HG03095 (cell line): ENCODE data around the gene SEC62.

Experiments used
- ATAC-seq: cut with Tn5 transposase; IDR thresholded peaks from one replicate; pipeline ENCODE4 v1.9.1; 2021; ENCODE audit warnings: moderate library complexity; ENCODE audit not compliant: unreplicated experiment

Gene SEC62, protein sequence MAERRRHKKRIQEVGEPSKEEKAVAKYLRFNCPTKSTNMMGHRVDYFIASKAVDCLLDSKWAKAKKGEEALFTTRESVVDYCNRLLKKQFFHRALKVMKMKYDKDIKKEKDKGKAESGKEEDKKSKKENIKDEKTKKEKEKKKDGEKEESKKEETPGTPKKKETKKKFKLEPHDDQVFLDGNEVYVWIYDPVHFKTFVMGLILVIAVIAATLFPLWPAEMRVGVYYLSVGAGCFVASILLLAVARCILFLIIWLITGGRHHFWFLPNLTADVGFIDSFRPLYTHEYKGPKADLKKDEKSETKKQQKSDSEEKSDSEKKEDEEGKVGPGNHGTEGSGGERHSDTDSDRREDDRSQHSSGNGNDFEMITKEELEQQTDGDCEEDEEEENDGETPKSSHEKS

DNA sequence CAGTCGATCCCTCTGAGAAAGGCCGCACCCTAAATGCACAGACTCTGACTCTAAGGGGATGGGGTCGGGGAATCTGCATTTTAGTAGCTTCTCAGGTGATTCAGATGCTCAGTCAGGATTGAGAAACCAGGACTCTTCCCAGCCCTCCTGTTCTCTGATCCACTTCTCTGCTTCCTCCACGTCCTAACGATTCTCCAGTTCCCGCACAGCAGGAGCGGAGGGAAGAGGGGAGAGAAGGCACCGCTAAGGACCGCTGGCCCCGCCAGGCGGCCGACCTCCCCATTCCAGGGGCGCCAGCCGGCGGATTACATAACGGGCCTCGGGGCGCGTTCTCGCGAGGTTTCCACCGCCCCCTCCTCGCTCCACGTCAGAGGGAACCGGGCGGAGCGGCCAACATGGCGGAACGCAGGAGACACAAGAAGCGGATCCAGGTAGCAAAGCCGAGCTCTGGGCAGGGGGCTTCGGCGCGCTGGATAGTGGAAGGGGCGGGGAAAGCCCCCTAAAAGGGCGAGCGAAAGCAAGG lies at the start of gene SEC62:
Gene SEC62, plus strand, starts transcription at position 380 of the 523 bp plus-strand sequence. Its CDS starts 16 bp downstream, at position 396.
- ATAC-seq: peak; percentile 89

DNA sequence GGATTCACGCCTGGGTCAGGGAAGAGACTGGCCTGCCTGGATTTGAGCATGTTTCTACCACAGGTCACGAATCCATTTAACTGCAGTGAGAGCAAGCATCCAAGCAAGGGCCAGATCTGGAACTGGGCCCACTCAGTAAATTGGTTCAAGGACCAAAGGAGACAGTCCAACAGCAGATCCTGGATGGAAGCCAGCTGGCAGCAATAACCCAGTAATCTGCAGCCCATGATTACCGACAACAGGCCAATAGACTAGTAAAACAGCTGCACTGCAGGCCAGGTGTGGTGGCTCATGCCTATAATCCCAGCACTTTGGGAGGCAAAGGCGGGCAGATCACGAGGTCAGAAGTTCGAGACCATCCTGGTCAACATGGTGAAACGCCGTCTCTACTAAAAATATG lies 43.4 kb upstream of the SEC62 start:
- no peak for ATAC-seq

DNA sequence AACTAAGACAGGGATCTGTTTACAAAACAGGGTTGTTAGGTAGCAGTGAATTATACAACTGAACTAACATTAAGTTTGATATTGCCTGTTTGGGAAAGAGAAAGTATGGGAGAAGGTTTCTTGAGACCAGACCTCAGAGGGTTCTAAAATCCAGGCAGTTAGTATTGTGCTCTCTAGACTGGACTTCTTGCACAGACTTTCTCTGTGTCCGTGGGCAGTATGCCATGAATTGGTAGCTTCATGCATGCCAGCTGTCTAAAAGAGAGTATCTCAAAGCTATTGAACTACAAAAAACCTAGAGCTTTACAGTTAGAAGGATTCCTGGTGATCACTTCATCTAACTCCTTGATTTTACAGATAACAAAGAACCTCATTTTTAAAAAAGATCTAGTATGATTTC lies 42.8 kb upstream of the SEC62 start:
- ATAC-seq: no peak

DNA sequence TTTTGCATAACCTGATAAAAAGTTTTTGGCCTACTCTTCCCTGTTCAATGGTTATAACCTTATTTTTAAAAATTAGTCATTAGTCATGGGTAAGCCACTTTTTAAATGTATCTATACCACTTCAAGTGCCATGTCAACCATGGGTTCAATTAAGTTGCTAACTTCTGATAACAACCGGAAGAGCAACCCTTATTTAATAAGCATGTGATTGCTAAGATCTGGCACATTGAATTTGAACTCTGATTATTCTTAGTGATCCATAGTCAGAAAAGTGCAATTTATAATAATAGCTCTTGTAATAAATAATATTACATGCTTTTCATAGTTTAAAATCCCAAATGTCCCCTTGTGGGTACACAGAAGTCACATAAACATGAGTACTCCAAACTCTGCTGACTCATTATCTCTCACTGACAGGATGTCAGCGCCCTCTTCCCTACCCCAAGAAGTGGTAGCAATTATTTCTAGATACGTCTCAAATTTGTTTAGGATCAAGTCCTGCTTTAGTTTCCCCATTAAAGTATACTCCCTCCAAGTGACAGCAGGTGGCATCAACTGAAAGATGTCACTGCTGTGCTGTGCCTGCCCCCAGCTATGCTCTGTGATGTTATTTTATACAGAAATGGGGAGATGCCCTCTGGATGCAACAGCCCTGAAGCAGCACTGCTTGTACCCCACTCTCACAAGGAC lies 36.6 kb upstream of the SEC62 start:
- ATAC-seq: no peak

DNA sequence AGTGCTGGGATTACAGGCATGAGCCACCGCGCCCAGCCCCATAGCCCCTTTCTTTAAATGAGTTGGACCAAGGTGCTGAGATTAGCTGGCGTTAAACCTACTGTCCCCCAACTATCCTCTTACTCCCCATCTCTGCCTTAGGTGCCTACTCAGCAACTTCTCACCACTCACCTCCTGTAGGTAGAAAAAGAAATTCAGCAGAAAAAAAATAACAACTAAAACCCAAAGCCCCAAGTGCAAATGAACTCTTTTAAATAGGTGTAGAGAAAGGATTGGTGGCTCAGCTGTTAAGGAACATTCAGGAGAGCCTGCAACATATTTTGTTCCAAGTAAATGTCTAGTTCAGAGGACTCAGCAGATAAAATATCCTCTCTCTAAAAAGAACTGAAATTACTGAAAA lies 35.8 kb upstream of the SEC62 start:
- ATAC-seq: no peak

DNA sequence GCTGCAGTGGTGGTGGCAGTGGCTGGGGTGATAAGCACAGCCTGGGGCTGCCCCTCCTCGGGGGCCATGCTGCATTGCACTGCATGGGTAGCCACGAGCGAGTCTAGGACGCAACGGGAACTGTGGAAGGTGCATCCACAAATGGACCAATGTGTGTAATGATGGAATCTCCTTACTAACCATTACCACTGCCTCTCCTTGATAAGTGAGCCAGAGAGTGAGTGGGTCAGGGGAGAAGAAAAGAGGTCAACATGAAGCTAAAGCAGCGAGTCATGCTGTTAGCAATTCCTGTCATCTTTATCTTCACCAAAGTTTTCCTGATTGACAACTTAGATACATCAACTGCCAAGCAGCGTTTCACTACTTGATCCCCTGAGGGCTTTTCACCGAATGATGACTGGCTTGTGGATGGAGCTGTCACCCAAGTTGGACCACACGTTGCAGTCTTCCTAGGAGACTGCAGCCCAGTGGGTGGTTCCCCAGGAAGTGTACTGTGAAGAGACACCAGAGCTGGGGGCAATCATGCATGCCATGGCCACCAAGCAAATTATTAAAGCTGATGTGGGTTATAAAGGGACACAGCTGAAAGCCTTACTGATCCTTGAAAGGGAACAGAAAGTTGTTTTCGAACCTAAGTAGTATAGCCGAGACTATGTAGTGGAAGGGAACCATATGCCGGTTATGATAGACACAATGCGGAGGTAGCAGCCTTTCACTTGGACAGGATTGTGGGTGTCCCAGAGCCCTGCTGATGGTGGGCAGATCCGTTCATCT lies 34.7 kb upstream of the SEC62 start:
- peak; percentile 95 for ATAC-seq

DNA sequence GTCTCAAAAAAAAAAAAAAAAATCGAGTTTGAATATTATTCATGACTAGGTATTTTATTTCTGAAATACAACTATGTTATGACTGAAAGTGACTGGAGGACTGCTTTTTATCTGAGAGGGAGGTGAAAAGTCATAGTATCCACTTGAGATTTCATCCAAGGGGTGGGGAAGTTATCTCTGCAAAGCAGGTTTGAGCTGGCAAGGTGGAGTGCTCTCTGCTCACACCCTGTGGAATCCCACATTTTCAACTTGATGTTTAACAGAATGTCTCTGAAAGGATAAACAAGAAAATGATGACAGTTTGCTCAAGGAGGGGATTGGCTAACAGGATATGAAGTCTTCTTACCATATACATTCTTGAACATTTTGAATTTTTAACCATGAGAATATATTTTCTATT lies 27.3 kb upstream of the SEC62 start:
- ATAC-seq: no peak

DNA sequence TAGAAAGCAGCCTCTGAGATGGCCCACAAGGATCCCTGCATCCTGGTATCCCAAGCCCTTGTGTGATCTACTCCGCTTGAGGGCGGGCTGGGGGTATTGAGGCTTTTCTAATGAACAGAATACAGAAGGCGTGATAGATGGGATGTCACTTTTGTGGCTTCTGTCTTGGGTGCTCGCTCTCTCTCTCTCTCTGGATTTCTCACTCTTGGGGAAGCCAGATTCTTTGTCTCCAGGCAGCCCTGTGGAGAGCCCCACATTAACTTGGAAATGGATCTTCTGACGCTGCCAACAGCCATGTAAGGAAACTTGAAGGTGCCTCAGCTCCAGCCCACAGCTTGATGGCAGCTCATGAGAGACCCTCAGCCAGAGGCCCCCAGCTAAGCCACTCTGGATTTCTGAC lies 26.9 kb upstream of the SEC62 start:
- no peak for ATAC-seq

DNA sequence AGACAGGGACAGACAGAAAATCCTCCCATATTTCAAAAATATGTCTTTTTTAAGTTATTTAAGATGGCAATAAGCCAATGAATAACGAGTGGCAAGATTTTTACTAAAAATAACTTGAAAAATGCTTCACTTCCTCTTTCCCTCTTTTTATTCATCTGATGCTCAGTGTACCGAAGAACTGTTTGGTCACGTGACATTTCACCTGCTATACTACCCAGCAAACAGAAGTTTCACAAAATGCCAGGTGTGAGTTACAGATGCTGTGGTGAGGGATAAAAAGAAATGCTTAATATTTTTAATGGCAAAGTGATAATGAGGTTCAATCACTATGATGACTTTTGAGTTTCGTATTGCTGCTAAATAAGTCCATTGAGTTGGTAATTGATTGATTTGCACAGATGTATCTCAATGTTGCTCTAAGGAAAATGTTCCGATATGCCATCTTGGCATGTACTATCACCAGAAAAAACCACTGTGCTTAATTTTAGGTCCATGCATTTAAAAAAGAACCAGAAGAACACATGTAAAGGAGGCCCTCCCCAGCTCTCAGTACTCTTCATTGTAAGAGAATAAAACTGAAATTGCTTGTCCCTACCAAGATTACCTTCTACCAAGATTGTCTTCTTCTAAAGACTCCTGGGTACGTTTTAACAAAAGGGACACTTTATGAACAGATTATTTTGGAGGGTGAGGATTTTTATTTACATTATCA lies 26.0 kb upstream of the SEC62 start:
- ATAC-seq: peak; percentile 68

DNA sequence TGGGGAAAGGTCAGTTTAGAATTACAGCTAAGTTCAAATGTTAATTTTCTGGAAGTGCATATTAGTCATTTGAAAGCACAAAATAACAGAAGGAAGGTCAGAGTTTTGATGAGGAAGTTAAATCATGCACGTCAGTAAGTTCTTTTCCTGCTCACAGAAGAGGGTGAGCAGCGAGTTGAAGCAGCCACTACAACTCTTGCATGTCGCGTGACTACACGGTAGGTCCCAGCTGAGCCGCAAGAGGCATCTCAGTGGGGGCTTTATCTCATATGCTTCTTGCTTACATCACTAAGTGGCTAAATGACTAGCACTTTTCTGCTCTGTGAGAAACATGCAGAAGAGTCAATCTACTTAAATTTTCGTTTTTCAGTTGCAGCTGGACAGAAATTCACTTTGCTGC lies 21.3 kb upstream of the SEC62 start:
- ATAC-seq: peak; percentile 85

DNA sequence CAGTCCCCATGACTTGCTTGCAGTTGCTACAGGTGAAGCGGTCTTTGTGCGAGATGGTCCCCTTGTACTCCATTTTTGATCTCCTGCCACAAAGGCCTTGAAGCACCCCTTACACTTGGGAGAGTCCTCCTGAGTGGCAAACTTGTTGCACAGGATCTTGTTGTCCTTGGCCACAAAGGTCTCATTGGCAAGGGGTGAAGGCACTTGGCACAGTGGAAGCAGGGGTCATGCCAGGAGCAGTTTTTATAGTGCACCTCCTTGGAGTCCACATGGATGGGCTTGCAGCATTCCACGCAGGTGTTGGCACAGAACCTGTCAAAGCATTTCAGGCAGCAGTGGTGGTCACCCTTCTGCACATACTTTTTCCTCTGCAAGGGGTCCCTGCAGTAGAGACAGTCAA lies 20.3 kb upstream of the SEC62 start:
- ATAC-seq: no peak

DNA sequence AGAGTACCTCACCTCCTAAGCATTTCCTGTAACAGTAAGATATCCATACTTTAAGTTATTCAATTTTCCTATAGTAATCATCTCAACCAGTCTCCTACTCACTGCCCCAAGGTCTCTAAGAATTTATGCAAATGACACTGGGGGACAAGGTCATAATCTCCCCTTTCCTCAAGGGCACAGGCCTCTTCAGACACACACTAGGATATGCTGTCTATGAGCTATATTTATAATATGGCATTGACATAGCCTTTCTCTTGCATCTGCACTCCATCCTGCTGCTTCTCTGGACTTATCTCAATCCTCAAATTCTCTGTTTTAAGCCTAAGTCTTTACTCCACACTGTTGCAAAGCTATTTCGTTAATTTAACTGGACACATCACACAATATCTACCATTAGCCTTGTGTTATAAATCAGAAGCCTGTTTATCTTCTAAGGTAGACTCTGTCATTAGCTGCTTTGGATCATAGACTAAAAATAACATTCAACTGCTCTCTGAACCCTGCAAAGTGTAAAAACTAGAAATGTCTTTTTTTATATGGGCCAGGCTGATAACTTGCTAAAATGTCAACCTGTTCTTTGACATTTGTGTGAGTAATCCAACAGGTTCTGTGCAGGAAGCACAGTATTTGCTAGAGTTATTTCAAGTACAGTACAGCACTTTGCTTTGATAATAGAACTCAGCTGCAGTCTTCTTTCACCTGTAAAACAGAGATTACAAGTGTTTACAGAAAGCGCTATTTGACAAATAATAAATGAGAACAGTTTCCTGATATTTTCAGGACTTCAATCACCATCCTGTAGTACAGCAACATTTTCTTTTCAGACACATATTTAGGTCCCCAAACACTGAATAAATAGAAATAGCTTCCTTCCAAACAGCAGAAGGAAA lies 17.8 kb upstream of the SEC62 start:
- ATAC-seq: no peak

DNA sequence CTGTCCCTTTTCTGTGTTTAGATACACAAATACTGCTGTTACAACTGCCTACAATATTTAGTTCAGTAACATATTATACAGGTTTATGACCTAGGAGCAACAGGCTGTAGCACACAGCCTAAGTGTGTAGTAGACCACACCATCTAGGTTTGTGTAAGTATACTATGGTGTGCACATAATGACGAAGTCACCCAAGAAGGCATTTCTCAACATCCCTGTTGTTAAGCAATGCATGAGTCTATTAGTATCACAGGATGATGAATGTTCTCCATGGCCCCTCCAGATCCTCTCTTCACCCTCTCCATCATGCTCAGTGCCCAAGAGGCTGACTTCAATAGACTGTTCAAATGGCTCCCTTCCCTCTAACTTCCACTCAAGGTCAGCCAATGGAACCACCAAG lies 14.6 kb upstream of the SEC62 start:
- ATAC-seq: no peak

DNA sequence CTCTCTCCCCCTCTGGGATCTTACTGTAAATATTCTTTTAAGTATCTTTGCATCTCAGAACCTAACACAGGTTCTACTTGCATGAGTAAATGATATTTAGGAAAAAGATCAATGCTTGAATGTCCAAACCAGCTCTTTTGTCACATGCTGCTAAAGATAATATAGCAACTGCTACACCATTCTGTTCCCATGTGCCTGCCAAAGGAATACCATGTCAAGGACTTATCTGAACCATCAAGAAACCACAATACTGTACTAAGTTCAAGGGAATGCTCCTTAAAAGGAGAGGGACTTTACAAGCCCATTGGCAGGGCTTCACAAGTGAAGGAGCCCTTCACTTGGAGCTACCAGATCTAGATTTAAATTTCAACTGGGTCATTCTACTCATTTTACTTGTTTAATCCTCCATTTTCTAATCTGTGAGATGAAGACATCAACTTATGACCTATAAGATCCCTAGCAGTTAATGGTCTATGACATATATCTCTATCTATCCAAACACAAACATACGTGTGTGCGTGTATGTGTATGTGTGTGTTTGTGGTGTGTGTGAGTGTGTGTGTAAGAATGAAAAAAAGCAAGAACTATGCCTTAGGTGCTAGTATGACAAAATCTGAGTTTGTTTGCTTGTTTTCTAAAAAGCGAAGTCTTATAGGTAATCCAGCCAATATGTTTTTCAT lies 13.0 kb upstream of the SEC62 start:
- peak; percentile 16 for ATAC-seq

DNA sequence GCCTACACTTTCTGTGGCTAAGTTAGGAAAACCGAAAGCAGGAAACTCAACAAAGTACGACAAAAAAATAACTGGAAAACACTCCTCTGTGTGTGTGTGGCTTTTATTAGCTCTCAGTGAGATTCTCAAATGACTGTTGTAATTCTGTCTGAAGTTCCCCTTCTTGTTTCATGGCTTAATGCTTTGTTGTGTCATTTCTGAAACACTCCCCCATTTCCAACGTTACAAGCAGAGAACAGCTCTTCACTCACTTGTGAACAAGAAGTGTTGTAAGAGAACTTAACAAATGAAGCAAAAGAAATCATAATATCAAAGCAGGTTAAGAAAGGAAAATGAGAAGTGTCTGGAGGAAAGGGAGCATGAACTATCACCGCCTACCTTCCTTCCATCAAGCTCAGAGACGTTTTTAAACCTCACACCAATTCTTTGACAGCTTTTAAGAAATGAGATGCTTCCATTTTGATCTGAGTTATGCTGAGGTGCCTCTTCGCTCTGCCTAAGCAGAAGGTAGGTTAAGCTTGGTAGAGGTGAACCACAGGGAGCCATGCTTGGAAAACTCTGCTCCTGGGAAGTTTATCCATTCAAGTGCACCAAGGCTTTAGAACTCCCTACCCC lies 12.4 kb upstream of the SEC62 start:
- ATAC-seq: peak; percentile 80

DNA sequence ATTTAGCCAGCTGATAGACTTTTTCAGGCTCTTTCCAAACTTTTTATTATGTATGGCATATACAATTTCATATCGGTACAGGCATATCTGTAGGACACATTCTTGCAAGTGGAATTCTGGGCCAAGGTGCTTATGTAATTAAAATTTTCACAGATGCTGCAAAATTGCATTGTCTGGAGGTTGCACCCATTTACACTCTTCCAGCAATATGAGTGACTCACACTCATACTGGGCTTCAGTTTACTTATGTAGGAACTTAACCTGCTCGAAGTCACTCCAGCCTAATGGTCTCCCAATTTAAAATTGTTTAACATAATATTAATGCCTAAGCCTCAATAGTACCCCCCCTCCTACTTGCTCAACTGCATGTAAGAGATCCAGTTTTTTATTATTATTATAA lies 11.2 kb upstream of the SEC62 start:
- ATAC-seq: no peak

DNA sequence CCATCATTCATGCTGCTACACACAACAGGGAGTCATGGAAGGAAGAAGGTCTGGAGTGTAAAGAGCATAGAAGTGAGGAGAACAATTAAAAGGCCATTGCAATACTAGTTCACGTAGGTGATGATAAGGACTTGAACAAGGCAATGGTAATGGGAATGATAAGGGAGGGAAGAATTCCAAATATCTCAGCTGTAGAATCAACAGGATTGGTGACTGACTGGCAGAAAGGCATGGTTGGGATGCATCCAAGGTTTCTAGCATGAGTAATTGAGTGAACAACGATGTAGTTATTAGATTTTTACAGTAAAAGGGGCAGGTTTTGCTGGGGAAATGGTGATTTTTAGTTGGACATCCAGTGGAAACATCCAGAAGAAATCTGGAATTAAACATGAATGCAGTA lies 2.4 kb upstream of the SEC62 start:
- no peak for ATAC-seq

DNA sequence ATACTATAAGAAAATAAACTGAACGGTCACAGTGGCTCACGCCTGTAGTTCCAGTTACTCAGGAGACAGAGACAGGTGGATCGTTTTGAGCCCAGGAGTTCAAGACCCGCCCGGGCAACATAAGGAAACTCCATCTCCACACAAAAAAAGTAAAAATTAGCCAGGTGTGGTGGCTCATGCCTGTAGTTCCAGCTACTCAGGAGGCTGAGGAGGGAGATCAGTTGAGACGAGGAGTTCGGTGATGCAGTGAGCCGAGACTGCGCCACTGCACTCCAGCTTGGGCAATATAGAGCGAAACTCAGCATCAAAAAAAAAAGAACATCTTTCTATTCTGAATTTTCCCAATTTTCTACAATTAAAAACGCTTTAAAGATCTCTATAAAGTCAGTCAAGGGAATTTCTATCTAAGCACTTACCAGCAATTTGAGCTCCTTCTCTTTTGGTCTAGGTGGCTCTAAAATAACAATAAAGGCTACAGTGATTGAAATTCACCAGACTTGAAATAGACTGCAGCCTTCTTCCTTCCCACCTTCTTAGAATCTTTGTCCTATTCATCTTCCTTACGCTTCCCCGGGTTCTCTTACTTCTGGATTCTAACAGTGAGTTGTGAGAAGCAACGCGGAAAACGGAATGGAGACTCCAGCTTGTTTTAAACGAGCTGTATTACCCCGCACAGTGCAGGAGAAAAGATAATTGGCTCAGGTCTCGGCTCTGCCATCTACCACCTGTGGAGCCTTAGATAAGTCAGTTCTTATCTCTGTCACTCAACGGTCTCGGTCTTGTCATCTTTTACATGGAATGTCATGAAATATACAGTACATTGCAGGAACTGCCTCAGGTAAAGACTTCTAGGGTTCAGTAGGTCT lies 812 bp upstream of the SEC62 start:
- ATAC-seq: peak; percentile 13
